ENCODE data around the gene RTP1.

The RTP1 gene

GRCh38 chr3:187181454-187182170, 15.7 kb upstream of the RTP1 start:
- H4K20me1 ChIP-seq (ENCODE audit: control insufficient read depth, insufficient read depth, low read depth, low read length) = no peaks in the 10 kb centered on the region
- H3K9me3 ChIP-seq (ENCODE audit: control insufficient read depth, insufficient read depth, low read length) = no peaks in the 10 kb centered on the region
- TF ChIP-seq CTCF (IDR thresholded peaks at IDR 0.05; ENCODE audit: low read depth, low read length, poor library complexity, severe bottlenecking) = no peak
- no peak for TF ChIP-seq EZH2phosphoT487 (IDR thresholded peaks at IDR 0.05; ENCODE audit: borderline replicate concordance, low read length)
- H3K27ac ChIP-seq (ENCODE audit: low read depth, low read length) = no peak overlapping the region
- no peaks in the 10 kb centered on the region for H3F3A ChIP-seq (ENCODE audit: control insufficient read depth, insufficient read depth)
- H3K4me3 ChIP-seq (ENCODE audit: low read length) = no peak overlapping the region
- H3K36me3 ChIP-seq (ENCODE audit: control insufficient read depth, low read length) = no peaks in the 10 kb centered on the region
- no peaks in the 10 kb centered on the region for H3K27me3 ChIP-seq (ENCODE audit: control insufficient read depth, low read length)
- H3K4me1 ChIP-seq (ENCODE audit: control insufficient read depth, low read length) = peaks cover 35% of the 10 kb centered on the region
- no peak overlapping the region for H3K4me2 ChIP-seq (ENCODE audit: low read length)
- no peaks in the 10 kb centered on the region for H3K9me2 ChIP-seq (replicated peaks; ENCODE audit: control insufficient read depth, low read length)
- no peaks in the 10 kb centered on the region for H3K79me2 ChIP-seq (ENCODE audit: control insufficient read depth, low read length)

DNA sequence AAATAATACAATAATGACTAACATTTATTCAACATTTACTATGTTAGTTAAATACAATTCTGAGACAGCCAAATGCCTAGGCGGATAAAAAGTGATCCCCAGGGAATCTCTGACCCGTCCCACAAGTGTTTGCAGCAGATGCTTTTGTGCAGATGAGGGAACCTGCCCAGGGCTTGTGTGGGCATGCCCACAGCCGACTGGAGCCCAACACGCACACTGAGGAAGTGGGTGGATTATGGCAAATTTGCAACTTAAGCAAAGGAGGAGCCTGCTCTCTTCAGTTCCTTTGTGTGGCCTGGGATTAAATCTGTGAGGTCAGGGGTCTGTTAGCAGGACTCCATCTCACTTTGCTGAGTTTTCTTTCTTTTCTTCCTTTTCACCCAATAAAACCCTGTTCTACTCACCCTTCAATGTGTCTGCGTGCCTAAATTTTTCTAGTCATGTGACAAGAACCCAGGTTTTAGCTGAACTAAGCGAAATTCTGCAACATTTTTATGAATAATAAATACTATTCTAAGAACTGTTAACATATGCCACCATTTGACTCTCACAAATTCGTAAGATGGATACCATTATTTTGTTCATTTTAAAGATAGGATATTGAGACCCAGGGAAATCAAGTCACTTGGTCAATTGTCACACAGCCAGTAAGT, 13.9 kb upstream of the RTP1 start:
- Histone ChIP-seq H3K4me2 (ENCODE audit: low read length) (peak overlapping the region; percentile 28), H3K9me3 (ENCODE audit: control insufficient read depth, insufficient read depth, low read length) (no peaks in the 10 kb centered on the region), H3K36me3 (ENCODE audit: control insufficient read depth, low read length) (no peaks in the 10 kb centered on the region), H3K9me2 (replicated peaks; ENCODE audit: control insufficient read depth, low read length) (no peaks in the 10 kb centered on the region), H3K4me1 (ENCODE audit: control insufficient read depth, low read length) (peaks cover 52% of the 10 kb centered on the region), H3K4me3 (ENCODE audit: low read length) (no peak overlapping the region), H4K20me1 (ENCODE audit: control insufficient read depth, insufficient read depth, low read depth, low read length) (no peaks in the 10 kb centered on the region), H3K79me2 (ENCODE audit: control insufficient read depth, low read length) (no peaks in the 10 kb centered on the region), H3K27me3 (ENCODE audit: control insufficient read depth, low read length) (no peaks in the 10 kb centered on the region), H3K27ac (ENCODE audit: low read depth, low read length) (no peak overlapping the region), H3F3A (ENCODE audit: control insufficient read depth, insufficient read depth) (no peaks in the 10 kb centered on the region)
- no peak for TF ChIP-seq EZH2phosphoT487 (IDR thresholded peaks at IDR 0.05; ENCODE audit: borderline replicate concordance, low read length)
- TF ChIP-seq CTCF (IDR thresholded peaks at IDR 0.05; ENCODE audit: low read depth, low read length, poor library complexity, severe bottlenecking) = no peak

DNA sequence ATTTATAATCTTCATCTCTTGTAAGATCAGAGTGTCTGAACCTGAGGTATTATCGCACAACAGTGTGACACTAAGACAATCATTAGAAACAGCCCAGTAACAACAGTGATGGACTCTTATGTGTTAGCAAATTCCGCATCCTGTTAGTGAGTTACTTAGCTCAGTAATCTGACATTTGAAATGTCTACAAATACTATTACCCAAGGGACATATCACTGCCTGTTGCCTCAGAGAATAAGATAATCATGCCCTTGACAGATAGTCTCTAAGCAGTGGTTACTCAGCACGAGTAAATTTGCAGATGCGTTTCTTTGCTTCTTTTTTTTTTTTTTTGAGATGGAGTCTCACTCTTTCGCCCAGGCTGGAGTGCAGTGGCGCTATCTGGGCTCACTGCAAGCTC, 13.4 kb upstream of the RTP1 start:
- TF ChIP-seq CTCF (IDR thresholded peaks at IDR 0.05; ENCODE audit: low read depth, low read length, poor library complexity, severe bottlenecking) (no peak), EZH2phosphoT487 (IDR thresholded peaks at IDR 0.05; ENCODE audit: borderline replicate concordance, low read length) (no peak)
- Histone ChIP-seq H3K4me1 (ENCODE audit: control insufficient read depth, low read length) (peaks cover 58% of the 10 kb centered on the region), H3K9me3 (ENCODE audit: control insufficient read depth, insufficient read depth, low read length) (no peaks in the 10 kb centered on the region), H3K27me3 (ENCODE audit: control insufficient read depth, low read length) (no peaks in the 10 kb centered on the region), H3K27ac (ENCODE audit: low read depth, low read length) (no peak overlapping the region), H3F3A (ENCODE audit: control insufficient read depth, insufficient read depth) (no peaks in the 10 kb centered on the region), H4K20me1 (ENCODE audit: control insufficient read depth, insufficient read depth, low read depth, low read length) (no peaks in the 10 kb centered on the region), H3K9me2 (replicated peaks; ENCODE audit: control insufficient read depth, low read length) (no peaks in the 10 kb centered on the region), H3K4me2 (ENCODE audit: low read length) (no peak overlapping the region), H3K79me2 (ENCODE audit: control insufficient read depth, low read length) (no peaks in the 10 kb centered on the region), H3K4me3 (ENCODE audit: low read length) (no peak overlapping the region), H3K36me3 (ENCODE audit: control insufficient read depth, low read length) (no peaks in the 10 kb centered on the region)
